GM10847 (cell line): ENCODE data around the gene THAP12.

Source experiments
- POLR2A ChIP-seq: IDR thresholded peaks from 2 replicates; pipeline ENCODE4 v1.6.1; 2011; ENCODE audit not compliant: insufficient read length; ENCODE audit errors: extremely low read depth

THAP12 gene

DNA sequence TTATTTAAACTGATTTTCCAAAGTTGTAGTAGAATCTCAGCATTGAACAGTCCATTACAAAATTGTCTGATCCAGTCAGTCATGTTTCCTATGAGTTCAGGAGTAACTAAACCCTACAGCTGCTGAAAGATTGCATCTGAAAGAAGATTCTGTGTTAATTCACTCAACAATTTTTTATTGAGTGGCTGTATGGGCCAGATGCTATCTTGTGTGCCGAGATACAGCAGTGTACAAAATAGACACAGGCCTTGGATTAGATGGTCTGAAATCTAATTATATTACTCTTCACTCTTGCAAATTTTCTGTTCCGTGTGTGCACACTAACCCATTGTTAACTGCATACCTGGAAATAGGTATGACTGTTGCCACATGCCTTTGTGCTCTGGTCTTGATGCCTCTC is 7.5 kb upstream of the THAP12 start:
- TF ChIP-seq POLR2A: no peak

- no peak for TF ChIP-seq POLR2A
Observed at GRCh38 chr11:76385903-76386302, 5.0 kb upstream of the THAP12 start.

GRCh38 chr11:76382209-76382608 is 1.3 kb upstream of the THAP12 start:
- TF ChIP-seq POLR2A: no peak

GRCh38 chr11:76380159-76380976 is 564 bp downstream of the THAP12 start:
- no peak for TF ChIP-seq POLR2A

- TF ChIP-seq POLR2A: no peak
Observed at GRCh38 chr11:76379807-76380158, 1.1 kb downstream of the THAP12 start.

DNA sequence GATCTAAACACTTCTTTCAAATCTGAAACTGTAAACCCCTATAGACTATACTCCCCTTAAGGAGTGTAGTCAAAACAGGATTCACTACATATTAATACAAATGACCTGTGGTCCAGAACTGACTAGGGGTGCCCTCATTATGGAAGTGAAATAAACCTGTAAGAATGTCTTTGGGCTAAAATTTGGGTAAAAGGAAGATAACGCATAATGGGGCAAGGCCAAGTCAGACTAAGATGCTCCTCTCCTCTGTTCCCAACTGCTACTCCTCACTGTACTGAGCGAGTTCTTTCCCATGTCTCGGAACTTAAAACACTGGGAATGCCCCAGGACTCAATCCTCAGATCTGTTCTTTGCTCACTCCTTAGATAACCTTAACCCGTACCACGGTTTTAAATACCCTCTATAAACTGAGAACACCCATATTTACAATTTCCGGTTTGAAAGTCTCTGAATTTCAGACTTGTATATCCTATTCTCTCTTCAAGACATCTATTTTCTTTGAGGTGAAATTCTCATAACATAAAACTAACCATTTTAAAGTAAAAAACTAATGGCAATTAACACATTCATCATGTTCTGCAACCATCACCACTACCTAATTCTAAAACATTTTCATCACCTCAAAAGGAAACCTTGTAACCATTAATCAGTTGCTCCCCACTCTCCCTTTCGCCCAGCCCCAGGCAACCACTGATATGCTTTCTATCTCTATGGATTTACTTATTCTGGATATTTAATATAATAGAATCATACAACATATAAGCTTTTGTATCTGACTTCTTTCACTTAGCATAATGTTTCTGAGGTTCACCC is 4.0 kb downstream of the THAP12 start:
- no peak for TF ChIP-seq POLR2A

- TF ChIP-seq POLR2A: no peak
Observed at GRCh38 chr11:76371170-76371569, 9.8 kb downstream of the THAP12 start.

- TF ChIP-seq POLR2A: no peak
Observed at GRCh38 chr11:76369406-76369805, 11.5 kb downstream of the THAP12 start.

DNA sequence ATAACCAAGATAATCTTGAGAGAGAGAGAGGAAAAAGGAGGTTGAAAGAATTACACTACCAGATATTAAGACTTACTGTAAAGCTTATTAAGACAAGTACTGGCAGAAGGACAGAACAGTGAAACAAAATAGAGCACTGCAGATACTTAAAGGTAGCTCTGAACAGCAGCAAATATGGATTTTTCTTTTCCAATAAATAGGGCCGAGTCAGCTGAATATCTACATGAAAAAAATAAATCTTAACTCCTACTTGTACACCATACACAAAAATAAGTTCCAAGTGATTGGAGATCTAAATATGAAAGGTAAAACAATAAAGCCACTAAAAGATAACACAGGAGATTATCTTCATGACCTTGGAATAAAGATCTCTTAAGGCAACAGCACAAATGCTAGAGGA is 12.4 kb downstream of the THAP12 start:
- TF ChIP-seq POLR2A: no peak

- no peak for TF ChIP-seq POLR2A
Observed at GRCh38 chr11:76365038-76365679, 15.8 kb downstream of the THAP12 start.

DNA sequence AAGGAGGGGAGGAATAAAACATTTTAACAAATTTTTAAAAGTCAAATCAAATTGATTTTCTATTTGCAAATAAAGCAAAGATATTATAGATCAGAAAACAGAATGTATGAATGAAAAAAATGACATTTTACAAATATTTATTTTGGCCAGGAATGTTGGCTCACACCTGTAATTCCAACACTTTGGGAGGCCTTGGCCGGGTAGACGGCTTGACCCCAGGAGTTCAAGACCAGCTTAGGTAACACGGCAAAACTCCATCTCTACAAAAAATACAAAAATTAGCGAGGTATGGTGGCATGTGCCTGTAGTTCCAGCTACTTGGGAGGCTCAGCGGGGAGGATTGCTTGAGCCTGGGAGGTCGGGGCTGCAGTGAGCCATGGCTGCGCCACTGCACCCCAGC is 18.2 kb downstream of the THAP12 start:
- no peak for TF ChIP-seq POLR2A

DNA sequence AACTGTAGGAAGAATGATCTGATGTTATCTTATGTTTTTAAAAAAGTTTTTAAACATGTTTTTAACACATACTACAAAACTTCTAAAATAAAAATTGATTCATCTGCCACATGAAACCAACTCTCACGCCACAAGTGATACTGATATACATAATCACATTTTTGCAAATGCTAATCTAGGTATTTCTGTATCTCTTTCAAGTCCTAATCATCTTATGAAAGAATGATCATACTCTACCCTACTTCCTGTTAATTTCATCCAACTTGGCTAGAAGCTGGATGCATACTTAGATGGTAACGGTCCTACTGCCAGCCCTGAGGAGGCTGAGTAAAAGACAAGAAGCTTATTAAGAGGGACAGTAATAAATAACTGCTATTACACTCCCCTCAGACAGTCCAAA is 19.2 kb downstream of the THAP12 start:
- TF ChIP-seq POLR2A: no peak

DNA sequence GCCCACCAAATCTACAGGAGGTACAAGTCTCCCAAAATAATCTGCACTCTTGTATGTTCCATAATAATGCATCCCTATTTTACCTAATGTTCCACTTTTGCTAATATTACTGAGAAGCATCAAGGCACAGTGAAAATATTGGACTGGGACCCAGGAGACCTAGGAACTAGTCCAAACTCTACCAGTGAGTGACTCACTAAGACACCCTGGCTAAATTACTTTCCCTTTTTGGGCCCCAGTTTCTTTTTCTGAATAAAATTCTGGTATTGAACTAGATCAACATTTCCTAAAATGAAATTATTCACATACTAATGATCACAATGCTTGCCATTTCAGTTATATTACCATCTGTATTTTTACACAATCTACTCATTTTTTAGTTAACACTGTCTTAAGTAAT is 19.6 kb downstream of the THAP12 start:
- TF ChIP-seq POLR2A: no peak

DNA sequence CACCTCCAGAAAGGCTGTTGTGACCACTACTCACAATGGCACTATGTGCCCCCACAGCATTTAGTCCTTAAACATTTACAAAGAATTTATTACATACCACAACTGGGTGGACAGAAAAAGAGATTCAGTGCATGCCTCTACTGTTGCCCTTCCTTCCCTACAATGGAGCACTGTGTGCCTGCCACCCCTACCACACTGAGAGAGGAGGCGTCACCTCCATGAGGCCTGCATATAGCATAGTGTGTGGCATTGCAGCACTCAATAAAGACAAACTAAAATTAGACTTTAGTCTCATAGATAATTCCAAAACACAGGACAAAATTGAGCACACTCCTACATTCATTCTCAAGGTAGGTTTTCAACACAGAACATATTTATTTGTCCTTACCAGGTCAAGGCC is 25.8 kb downstream of the THAP12 start:
- TF ChIP-seq POLR2A: no peak

DNA sequence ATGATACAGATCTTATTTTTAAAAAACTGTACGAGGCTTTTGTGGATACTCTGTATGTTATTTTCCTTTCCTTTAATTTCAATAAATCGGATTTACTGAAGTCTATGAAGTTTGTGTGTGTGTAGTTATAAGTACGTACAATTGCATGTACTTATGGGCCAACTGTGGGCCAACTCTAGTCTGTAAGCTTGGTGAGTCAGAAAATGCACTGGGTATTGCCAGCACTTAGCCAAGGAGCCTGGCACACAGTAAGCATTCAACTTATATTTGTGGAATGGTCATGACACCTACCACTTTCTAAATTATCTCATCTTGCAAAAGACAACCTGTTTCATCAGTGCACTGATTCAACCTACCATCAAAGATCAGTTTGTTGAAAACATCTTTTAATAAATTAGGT is 32.6 kb downstream of the THAP12 start:
- TF ChIP-seq POLR2A: no peak

- no peak for TF ChIP-seq POLR2A
Observed at GRCh38 chr11:76347466-76347865, 33.5 kb downstream of the THAP12 start.

DNA sequence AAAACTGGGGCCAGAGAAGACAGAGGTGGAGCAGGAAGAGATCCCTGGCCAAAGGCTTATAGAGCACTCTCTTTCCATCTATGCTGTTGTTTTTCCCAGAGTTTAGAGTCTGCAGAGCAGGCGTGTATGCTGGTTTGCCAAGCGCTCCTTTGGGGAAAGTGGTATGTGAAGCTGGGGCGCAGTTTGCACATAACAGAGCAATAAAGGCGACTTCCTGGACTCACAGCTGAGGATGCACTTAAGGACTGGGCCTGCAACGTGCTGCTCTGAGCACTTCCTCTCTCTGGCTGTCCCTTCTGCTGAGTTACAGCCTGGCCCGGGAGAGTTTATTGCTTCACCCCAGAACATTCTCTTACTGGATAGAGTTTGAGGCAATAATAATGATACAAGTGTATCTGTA is 41.7 kb downstream of the THAP12 start:
- no peak for TF ChIP-seq POLR2A

GRCh38 chr11:76337923-76338322 is 43.0 kb downstream of the THAP12 start:
- TF ChIP-seq POLR2A: no peak
